GM11168 (cell line): ENCODE results near the gene FADS3.

Experiments used
- in situ Hi-C: fragments of 300-500 bp; cut with MboI; formaldehyde crosslinking; loops from one replicate; pipeline ENCODE4 v1.12.0; 2022; ENCODE audit warnings: low sequenced_read_pairs; ENCODE audit not compliant: unreplicated experiment

The FADS3 gene

DNA sequence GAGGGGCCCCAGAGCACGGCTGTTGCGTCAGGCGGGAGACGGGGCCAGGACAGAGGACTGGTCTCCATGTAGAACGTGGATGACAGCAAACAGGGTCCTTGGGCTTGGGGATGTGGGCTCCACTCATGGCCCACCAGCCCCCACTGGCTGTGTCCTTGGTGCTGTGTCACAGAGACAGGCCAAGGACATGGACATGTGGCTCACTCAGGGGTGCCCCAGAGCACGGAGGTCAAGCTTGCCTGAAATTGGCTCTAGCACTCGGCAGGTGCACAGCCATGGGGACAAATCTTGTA, 48.9 kb downstream of the FADS3 start:
- in situ Hi-C loops = no loop called here

GRCh38 chr11:61841636-61842527, 49.5 kb downstream of the FADS3 start:
- in situ Hi-C loops = no loop called here

DNA sequence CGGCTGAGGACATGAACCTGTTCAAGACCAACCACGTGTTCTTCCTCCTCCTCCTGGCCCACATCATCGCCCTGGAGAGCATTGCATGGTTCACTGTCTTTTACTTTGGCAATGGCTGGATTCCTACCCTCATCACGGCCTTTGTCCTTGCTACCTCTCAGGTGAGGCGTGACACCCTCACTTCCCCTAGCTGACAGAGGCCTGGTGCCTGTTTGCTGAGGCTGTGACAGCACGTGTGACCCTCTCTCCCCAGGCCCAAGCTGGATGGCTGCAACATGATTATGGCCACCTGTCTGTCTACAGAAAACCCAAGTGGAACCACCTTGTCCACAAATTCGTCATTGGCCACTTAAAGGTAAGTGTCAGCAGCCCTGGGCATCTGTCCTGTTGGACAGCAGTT, 51.0 kb downstream of the FADS3 start:
- in situ Hi-C loops = no loop called here

- in situ Hi-C loops = no loop called here
Observed at GRCh38 chr11:61839742-61840141, 51.6 kb downstream of the FADS3 start.

DNA sequence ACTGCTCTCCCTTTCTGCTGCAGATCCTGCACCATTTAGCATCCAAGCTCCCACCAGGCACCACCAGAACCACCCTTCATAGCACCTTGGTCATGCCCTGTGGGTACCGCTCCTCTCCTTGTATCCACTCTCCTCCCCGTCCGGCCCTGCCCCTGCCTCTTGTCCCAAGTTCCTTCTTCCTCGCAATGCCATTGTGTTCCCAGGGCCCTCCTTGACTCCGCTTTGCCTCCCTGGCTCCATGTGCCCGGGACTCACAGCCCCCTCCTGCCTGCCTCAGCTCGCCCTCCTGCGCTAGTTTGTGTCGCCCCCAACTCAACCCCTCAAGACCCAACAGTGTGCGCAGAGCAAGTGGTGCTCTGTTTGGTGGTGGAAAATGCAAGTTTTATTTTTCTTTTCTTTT, 52.4 kb downstream of the FADS3 start:
- in situ Hi-C loops = no loop called here

- in situ Hi-C loops = no loop called here
Observed at GRCh38 chr11:61838501-61838900, 52.8 kb downstream of the FADS3 start.

DNA sequence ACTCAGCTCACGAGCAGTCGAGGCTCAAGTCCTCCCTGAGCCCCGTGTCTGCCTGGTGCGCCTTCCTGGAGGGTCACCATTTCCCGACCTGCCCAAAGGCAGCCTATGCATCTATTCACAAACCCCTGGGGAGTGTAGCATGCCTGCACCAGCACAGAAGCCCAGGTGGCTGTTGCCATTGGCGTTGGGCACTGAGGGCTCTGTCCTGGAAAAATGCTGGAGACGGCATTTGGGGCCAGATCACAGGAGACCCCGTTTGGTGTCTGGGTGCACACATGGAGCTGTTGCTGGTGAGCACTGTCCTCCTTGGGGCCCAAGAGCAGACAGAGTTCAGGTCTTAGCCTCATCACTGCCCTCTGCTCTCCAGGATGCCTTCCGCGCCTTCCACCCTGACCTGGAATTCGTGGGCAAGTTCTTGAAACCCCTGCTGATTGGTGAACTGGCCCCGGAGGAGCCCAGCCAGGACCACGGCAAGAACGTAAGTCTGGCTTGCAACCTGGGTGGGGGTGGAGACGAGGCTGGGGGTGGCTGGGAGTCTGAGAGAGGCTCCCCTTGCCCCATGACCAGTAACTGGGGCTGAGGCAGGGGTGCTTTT, 53.8 kb downstream of the FADS3 start:
- in situ Hi-C loops = no loop called here

GRCh38 chr11:61836193-61836592, 55.2 kb downstream of the FADS3 start:
- in situ Hi-C loops = no loop called here

DNA sequence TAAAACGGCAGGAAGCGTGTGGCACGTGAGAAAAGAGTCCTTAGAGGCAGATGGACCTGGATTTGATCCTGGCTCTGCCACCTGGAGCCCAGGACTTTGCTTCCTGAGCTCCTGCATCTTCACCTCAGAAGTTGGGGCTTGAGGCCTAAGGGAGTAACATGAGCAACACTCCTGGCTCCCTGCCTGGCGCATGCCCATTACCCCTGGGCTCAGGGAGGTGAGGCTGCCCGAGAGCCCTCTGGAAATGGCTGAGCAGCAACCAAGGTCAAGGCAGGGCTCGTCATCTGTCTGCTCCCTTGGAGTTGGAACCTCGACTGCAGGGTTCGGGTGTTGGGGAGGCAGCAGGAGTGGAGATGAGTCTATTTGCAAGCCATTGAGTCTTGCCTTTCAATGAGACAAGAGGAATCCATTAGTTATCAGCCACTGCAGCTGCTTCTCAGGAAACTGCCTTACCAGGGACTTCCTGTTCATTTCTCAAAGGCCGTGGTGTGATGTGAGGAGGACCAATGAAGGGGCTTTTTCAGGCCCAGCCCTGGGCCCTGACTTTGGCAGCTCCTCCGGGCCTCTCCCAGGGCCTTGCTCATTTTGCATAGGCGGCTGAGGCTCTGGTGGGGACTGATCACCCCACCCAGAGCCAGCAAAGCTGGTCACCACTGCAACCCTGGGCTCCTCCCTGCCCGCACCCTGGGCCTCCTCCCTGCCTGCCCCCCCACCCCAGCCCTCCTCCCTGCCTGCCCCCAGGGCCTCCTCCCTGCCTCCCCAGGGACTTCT, 56.9 kb downstream of the FADS3 start:
- in situ Hi-C loops = no loop called here

DNA sequence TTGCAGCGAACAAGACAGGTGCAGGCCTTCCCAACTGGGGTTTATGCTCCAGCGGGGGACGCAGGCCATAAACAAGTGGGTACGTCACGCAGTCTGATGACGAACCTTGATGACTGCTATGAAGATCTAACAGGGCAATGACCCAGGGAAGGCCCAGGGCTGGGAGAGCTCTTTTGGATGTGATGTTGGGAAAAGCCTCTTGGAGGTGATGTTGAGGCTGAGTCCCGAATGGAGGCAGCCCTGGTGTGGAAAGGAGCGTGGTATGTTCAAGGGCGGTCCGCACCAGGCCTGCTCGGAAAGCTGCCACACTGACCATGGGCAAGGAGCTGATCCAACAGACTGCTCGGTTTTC, 57.4 kb downstream of the FADS3 start:
- in situ Hi-C loops = no loop called here

GRCh38 chr11:61833471-61833870, 57.9 kb downstream of the FADS3 start:
- in situ Hi-C loops = no loop called here

DNA sequence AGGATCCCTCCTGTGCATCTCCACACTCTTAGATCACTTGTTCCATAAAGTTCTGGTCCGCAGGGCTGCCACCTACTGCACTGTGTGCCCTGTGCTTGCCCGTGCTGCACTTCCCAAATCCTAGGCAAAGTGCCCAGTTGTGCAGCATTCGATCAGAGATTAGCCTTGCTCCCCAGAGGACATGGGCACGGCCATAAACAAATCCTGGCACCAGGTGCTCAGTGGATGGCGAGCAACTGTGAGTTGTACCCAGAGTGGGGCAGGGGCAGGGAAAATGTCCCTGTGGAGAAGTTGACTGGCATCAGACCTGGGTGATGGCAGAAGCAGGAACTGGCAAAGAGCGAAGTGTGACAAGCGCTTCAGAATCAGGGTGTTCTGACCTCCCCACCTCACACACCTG, 58.6 kb downstream of the FADS3 start:
- in situ Hi-C loops = no loop called here

GRCh38 chr11:61832207-61832606, 59.1 kb downstream of the FADS3 start:
- in situ Hi-C loops = no loop called here

DNA sequence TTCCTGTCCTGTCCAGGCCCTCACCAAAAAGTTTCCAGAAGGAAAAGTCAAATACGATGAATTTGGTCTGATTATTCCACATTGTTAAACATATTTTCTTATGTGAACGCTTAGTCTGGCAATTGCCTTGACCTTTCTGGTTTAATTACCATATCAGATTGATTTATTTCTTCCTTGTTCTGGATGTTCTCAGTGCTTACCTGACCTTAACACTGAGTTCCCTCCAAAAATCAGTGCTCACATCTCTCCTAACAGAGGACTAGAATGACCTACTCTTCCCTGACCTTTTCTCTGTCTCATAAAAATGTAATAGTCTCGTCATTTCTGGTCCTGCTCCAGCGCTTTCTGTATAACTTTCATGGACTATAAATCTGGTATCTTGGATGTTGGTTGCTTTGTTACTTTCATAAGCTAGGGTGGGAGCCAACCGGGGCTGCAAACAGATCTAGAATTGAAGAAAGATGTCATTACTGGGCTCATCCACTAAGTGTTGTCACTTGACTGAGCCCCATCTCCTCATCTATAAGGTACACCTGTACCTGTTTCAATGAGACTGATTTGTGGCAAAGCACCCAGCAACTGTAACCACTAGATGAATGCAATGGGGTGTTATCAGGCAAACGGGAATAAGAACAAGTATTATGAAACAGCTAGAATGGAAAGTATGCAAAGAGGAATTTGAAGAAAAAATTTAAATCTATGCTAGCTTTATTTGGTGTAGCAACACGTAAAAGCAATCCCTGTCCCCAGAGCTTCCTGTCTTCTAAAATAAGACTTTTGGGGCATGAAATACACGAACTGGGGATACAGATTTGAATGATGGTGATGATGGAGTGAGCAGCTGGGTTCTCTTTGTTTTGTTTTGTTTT, 60.9 kb downstream of the FADS3 start:
- in situ Hi-C loops = no loop called here

GRCh38 chr11:61829806-61830205, 61.5 kb downstream of the FADS3 start:
- in situ Hi-C loops = no loop called here

DNA sequence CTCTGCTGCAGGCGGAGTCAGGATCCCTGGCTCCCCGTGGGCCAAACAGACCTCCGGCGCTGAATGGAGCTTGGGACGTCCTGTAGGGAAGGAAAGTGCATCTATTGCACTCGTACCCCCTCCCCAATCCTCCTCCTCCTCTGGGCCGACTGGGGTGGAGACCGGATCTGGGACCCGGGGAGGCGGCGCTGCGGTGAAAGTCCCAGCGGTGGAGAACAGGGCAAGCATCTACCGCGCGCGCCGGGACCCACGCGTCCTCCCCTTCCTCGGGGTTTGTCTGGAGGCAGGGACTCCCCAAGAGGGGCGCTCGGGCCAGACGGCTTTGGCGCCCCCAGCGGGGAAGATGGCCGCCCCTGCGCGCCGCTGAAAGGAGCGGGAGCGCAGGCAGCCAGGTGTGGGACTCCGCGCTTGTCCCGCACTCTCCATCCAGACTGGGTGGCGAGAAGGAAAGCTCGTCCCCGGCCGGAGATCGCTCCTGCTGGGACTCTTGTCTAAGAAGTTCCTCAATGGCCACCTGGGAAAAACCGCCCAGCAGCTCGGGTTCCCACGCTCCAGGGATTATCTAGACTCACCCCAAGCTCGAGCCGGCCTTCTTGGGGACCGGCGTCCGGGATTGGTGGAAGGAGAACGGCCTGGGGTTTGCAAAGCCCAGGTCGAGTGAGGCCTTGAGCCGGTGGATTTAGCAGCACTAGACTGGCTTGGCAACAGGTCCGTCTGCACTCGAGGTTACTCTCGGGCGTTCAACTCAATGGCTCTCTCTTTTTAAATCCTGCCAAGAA, 62.5 kb downstream of the FADS3 start:
- in situ Hi-C loops = no loop called here

GRCh38 chr11:61828379-61828628, 63.0 kb downstream of the FADS3 start:
- in situ Hi-C loops = no loop called here

DNA sequence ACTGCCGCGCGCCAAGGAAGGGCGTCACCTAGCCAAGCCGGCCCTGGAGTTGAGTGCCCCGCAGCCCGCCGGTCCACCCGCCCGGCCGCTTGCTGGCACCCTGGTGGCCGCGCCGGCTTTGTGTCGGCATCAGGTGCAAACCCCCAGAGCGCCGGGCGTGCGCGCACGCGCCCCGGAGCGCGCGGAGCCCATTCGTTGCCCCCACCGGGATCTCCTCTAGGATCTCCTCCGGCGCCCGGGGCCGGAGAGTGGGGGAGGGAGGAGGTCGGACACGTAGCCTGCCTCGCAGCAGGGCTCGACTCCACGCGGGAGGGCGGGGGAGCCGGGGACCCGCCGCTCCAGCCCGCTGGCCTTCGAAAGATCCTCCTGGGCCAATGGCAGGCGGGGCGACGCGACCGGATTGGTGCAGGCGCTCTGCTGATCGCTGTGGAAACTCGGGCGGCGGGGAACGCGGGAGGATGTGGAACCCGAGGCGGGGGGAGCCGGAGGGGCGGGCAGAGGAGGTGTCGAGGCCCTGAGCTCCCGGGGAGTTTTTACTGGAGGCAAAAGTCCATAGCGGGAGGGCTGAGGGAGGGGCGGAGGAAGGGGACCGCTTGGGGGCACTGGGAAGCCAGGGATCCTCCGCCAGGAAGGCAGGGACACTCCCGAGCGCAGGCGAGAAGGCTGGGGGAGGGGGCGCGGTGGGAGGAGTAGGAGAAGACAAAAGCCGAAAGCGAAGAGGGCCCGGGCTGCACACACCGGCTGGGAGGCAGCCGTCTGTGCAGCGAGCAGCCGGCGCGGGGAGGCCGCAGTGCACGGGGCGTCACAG, 63.6 kb downstream of the FADS3 start, which contains the start of gene FADS2:
FADS2 (plus strand) TSS at position 730 of the 808 bp plus-strand sequence. CDS start 91 bp downstream, outside the sequence.
- in situ Hi-C loops = no loop called here

DNA sequence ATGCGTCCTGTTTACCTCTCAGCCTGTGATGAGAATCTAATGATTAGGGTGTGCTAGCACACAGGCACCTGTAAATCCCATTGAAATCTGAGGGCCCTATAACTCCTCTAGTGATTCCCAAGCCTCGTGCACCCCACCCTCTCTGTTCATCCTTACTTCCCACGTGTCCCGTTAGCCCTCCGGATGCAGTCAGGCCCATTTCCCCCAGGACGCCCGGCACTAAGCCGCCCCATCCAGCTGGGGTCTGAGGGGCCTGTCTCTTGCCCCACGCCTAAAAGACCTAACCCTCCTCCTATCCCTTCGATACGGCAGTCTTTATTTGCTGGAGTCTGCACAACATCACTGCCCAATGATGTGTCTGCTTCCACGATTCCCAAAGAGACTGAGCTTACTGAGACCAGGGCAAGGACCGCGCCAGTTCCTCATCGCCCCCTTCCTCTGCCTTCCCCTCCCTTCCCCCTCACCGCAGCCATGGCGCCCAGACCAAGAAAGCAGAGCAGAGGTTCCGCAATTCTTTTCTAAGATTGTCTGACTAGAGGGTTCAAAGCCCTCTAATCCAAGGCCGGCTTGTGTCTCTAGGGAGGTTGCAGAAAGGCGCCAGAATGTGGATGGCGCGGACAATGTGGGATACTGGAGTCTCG, 64.3 kb downstream of the FADS3 start:
- in situ Hi-C loops = no loop called here
